ENCODE data around the gene CNIH2. TPM values are rescaled to one million over a fixed set of nuclear protein-coding genes. Genes with fewer than 3 reads are reported as not detected.

Gene CNIH2
- total and polyA plus RNA-seq, 9 of the 15 experiments (the other 6 are each of a cell fraction or from before 2014, with no cell fraction given) = 0.26 to 0.89 (median 0.40) TPM; not detected in 4

GRCh38 chr11:66271816-66272215, 6.2 kb upstream of the CNIH2 start (continued):
- no peak for TF ChIP-seq STAT6 (CRISPR knock-in tag; IDR thresholded peaks at IDR 0.05)
- TF ChIP-seq ERF (CRISPR knock-in tag; IDR thresholded peaks at IDR 0.05) = no peak
- TF ChIP-seq ZNF740 (CRISPR knock-in tag; IDR thresholded peaks at IDR 0.05) = no peak
- TF ChIP-seq ZNF740 (tag; IDR thresholded peaks at IDR 0.05) = no peak
- TF ChIP-seq, protein P1, sequence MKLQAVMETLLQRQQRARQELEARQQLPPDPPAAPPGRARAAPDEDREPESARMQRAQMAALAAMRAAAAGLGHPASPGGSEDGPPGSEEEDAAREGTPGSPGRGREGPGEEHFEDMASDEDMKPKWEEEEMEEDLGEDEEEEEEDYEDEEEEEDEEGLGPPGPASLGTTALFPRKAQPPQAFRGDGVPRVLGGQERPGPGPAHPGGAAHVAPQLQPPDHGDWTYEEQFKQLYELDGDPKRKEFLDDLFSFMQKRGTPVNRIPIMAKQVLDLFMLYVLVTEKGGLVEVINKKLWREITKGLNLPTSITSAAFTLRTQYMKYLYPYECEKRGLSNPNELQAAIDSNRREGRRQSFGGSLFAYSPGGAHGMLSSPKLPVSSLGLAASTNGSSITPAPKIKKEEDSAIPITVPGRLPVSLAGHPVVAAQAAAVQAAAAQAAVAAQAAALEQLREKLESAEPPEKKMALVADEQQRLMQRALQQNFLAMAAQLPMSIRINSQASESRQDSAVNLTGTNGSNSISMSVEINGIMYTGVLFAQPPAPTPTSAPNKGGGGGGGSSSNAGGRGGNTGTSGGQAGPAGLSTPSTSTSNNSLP (IDR thresholded peaks at IDR 0.05; ENCODE audit: borderline replicate concordance, low read depth, low read length) = no peak
- no peak for TF ChIP-seq STAG1 (CRISPR knock-in tag; IDR thresholded peaks at IDR 0.05; ENCODE audit: borderline replicate concordance)
- TF ChIP-seq MEF2A (IDR thresholded peaks at IDR 0.05; ENCODE audit: control insufficient read depth, low read depth, low read length) = no peak
- no peak for TF ChIP-seq E2F3 (CRISPR knock-in tag; IDR thresholded peaks at IDR 0.05)
- TF ChIP-seq PHTF2 (CRISPR knock-in tag; IDR thresholded peaks at IDR 0.05) = no peak

Measured in K562 (cell line).